Measurements from ENCODE around the gene CCDC192. TPM values are rescaled to one million over a fixed set of nuclear protein-coding genes. Genes with fewer than 3 reads are reported as not detected.

CCDC192 gene
- total and polyA plus RNA-seq, 2 experiments from 2014 or later, result 0.40 TPM; not detected in 1

GRCh38 chr5:127872494-127872893 is 169.3 kb downstream of the CCDC192 start:
- H3K9me2 ChIP-seq (ENCODE audit: insufficient read depth), result no peaks in the 10 kb centered on the region
- TF ChIP-seq ZNF114 (CRISPR knock-in tag; IDR thresholded peaks at IDR 0.05) (no peak), EZH2 (IDR thresholded peaks at IDR 0.05; ENCODE audit: low read depth, unreplicated experiment) (no peak), POLR2AphosphoS5 (IDR thresholded peaks at IDR 0.05; ENCODE audit: low read depth) (no peak), ZNF462 (CRISPR knock-in tag; IDR thresholded peaks at IDR 0.05) (no peak), ZNF331 (CRISPR knock-in tag; IDR thresholded peaks at IDR 0.05; ENCODE audit: low read depth) (no peak), REST (IDR thresholded peaks at IDR 0.05; ENCODE audit: unreplicated experiment) (no peak), STAT1 (IDR thresholded peaks at IDR 0.05; ENCODE audit: unreplicated experiment) (no peak), ETS1 (IDR thresholded peaks at IDR 0.05) (no peak), JUNB (IDR thresholded peaks at IDR 0.05; ENCODE audit: unreplicated experiment) (no peak), EZH2phosphoT487 (IDR thresholded peaks at IDR 0.05; ENCODE audit: unreplicated experiment) (no peak), CREB1 (CRISPR knock-in tag; IDR thresholded peaks at IDR 0.05; ENCODE audit: low read depth) (no peak), CTCF (conservative IDR thresholded peaks at IDR 0.05; ENCODE audit: low read depth in 2 of 2) (no peak), NANOG (IDR thresholded peaks at IDR 0.05; ENCODE audit: borderline replicate concordance) (no peak)
- ATAC-seq (no peak), DNase-seq (ENCODE audit: low spot score) (no peak)
- no peak overlapping the region for H3K4me2 ChIP-seq
- H3K9me3 Mint-ChIP-seq, result no peaks in the 10 kb centered on the region
- H3K27ac Mint-ChIP-seq, result no peak overlapping the region
- H3K4me3 Mint-ChIP-seq, result no peak overlapping the region
- H3K27ac ChIP-seq (ENCODE audit: low read depth), result no peak overlapping the region
- no peaks in the 10 kb centered on the region for H4K20me1 ChIP-seq (replicated peaks; ENCODE audit: insufficient read depth)
- H3K79me2 ChIP-seq (replicated peaks; ENCODE audit: insufficient read depth), result no peaks in the 10 kb centered on the region
- no peaks in the 10 kb centered on the region for H3F3A ChIP-seq (replicated peaks; ENCODE audit: low read depth)
- no peaks in the 10 kb centered on the region for H3K4me1 ChIP-seq (ENCODE audit: insufficient read depth)
- H3K27me3 Mint-ChIP-seq (ENCODE audit: insufficient read depth, low read depth, poor library complexity), result no peaks in the 10 kb centered on the region
- no peak overlapping the region for H2AFZ ChIP-seq
- no peak overlapping the region for H3K4me3 ChIP-seq
- no peaks in the 10 kb centered on the region for H3K36me3 Mint-ChIP-seq (ENCODE audit: low read depth)
- H3K4me1 Mint-ChIP-seq, result no peaks in the 10 kb centered on the region
- H3K27me3 ChIP-seq (ENCODE audit: insufficient read depth), result no peaks in the 10 kb centered on the region
- no peaks in the 10 kb centered on the region for H3K36me3 ChIP-seq (ENCODE audit: insufficient read depth)
